Sigmoid colon (tissue), 7 donors: ENCODE results near the gene PPP4R3A. TPM values are rescaled to one million over a fixed set of nuclear protein-coding genes. Genes with fewer than 3 reads are reported as not detected.

ENCODE experiments used
- DNase-seq: peaks from one replicate; pipeline ENCODE4 v3.0.0-alpha.2; 2019
- H3K27ac ChIP-seq, 4 donors: fragments of 200-600 bp; sonication (generic); one replicate each; pipeline ENCODE4 v1.5.1; 2016 to 2019; ENCODE audit warnings: mild to moderate bottlenecking in 1 of 4
- H3K27me3 ChIP-seq, 3 donors: fragments of 200-600 bp; sonication (generic); one replicate each; pipeline ENCODE4 v1.5.1; 2019; ENCODE audit warnings: mild to moderate bottlenecking in 1 of 3
- H3K36me3 ChIP-seq, 4 donors: fragments of 200-600 bp; sonication (generic); one replicate each; pipeline ENCODE4 v1.5.1; 2016 to 2019
- H3K4me1 ChIP-seq, 4 donors: fragments of 200-600 bp; sonication (generic); one replicate each; pipeline ENCODE4 v1.5.1; 2017 to 2019
- H3K4me3 ChIP-seq, 4 donors: fragments of 200-600 bp; sonication (generic); one replicate each; pipeline ENCODE4 v1.5.1; 2017 to 2019; ENCODE audit warnings: mild to moderate bottlenecking in 2 of 4, moderate library complexity in 1 of 4
- H3K9me3 ChIP-seq, 4 donors: fragments of 200-600 bp in 3 of 4; sonication (generic) in 3 of 4; one replicate each; pipeline versions ENCODE4 v1.5.1 to v1.6.1; 2013 to 2019
- CTCF ChIP-seq, 4 experiments: fragments of 450-650 bp in 3 of 4; fragments of 200-600 bp in 1 of 4; IDR thresholded peaks; one replicate each; pipeline ENCODE4 v1.5.1; 2016 to 2019; ENCODE audit warnings: antibody characterized with exemption in 4 of 4, mild to moderate bottlenecking in 3 of 4, moderate library complexity in 2 of 4
- EP300 ChIP-seq, 4 donors: sonication (generic); formaldehyde crosslinking; IDR thresholded peaks; one replicate each; pipeline ENCODE4 v1.6.1; 2017; ENCODE audit warnings: antibody characterized with exemption in 4 of 4
- POLR2A ChIP-seq, 2 donors: fragments of 450-650 bp; IDR thresholded peaks; one replicate each; pipeline ENCODE4 v1.6.1; 2016; ENCODE audit warnings: antibody characterized with exemption in 2 of 2, mild to moderate bottlenecking in 2 of 2, moderate library complexity in 2 of 2
- POLR2AphosphoS5 ChIP-seq, 4 donors: sonication (generic); formaldehyde crosslinking; IDR thresholded peaks; one replicate each; pipeline ENCODE4 v1.6.1; 2017; ENCODE audit warnings: antibody characterized with exemption in 4 of 4
- whole genome bisulfite sequencing, 2 donors: extraction: QIAGEN DNeasy Blood & Tissue Kit; methylation state at CpG; one replicate each; pipeline ENCODE4 v1.1.7; 2013; 5-methylcytosine and 5-hydroxymethylcytosine counted together
- intact Hi-C: fragments of 100-400 bp; cut with DNase I; formaldehyde crosslinking; loops from one replicate; pipeline ENCODE4 v1.15.1; 2023
- polyA plus RNA-seq, 3 donors: library from polyadenylated mRNA; stranded (reverse); fragments of 200-250 nt; gene quantifications; one replicate each; pipeline ENCODE4 v1.2.3, GENCODE V29; 2013
- total RNA-seq, 4 donors: library from RNA; depleted of rRNA; stranded (reverse); fragments of >200 nt; gene quantifications; one replicate each; pipeline ENCODE4 v1.1.0, GENCODE V29; 2016
- donor health status: healthy with polysubstance abuse.
- donor health status: Bipolar disorder and iron deficiency.
- donor health status: healthy.

Gene PPP4R3A
- total and polyA plus RNA-seq, 7 donors, result 46.2 to 92.2 (median 74.1) TPM

GRCh38 chr14:91523972-91524371, 13.9 kb upstream of the PPP4R3A start:
- no peak overlapping the region for H3K4me3 ChIP-seq
- no peak for TF ChIP-seq EP300 (IDR thresholded peaks at IDR 0.05)
- no peak for TF ChIP-seq CTCF (IDR thresholded peaks at IDR 0.05)
- no peak for TF ChIP-seq POLR2A (IDR thresholded peaks at IDR 0.05)
- TF ChIP-seq POLR2AphosphoS5 (IDR thresholded peaks at IDR 0.05), result no peak
- 89 to 96% methylated on average over 3 of the region's 3 CpGs for WGBS, 2 donors
- H3K27ac ChIP-seq, result no peak overlapping the region
- DNase-seq, result no peak
- H3K36me3 ChIP-seq, result no peaks in the 10 kb centered on the region
- intact Hi-C loops, result no loop called here
- H3K4me1 ChIP-seq, result no peaks in the 10 kb centered on the region
- no peaks in the 10 kb centered on the region for H3K27me3 ChIP-seq
- H3K9me3 ChIP-seq, result no peaks in the 10 kb centered on the region

GRCh38 chr14:91521061-91521640, 11.0 kb upstream of the PPP4R3A start:
- no peaks in the 10 kb centered on the region for H3K9me3 ChIP-seq
- no peak for DNase-seq
- no peak overlapping the region for H3K27ac ChIP-seq
- TF ChIP-seq POLR2AphosphoS5 (IDR thresholded peaks at IDR 0.05) (no peak), POLR2A (IDR thresholded peaks at IDR 0.05) (no peak), CTCF (IDR thresholded peaks at IDR 0.05) (no peak), EP300 (IDR thresholded peaks at IDR 0.05) (no peak)
- intact Hi-C loops, result no loop called here
- no peaks in the 10 kb centered on the region for H3K27me3 ChIP-seq
- H3K4me1 ChIP-seq, result peaks cover 0 to 6% (median 2%) of the 10 kb centered on the region in 4 donors
- H3K36me3 ChIP-seq, result no peaks in the 10 kb centered on the region
- H3K4me3 ChIP-seq, result no peak overlapping the region

GRCh38 chr14:91520138-91520537, 10.0 kb upstream of the PPP4R3A start:
- intact Hi-C loops, result no loop called here
- no peak for DNase-seq
- no peak overlapping the region for H3K4me3 ChIP-seq
- WGBS, 2 donors, result 93 to 97% methylated on average over 2 of the region's 2 CpGs
- no peak overlapping the region for H3K27ac ChIP-seq
- H3K9me3 ChIP-seq, result no peaks in the 10 kb centered on the region
- peaks cover 0 to 6% (median 2%) of the 10 kb centered on the region in 4 donors for H3K4me1 ChIP-seq
- no peaks in the 10 kb centered on the region for H3K27me3 ChIP-seq
- H3K36me3 ChIP-seq, result no peaks in the 10 kb centered on the region
- TF ChIP-seq EP300 (IDR thresholded peaks at IDR 0.05) (no peak), POLR2AphosphoS5 (IDR thresholded peaks at IDR 0.05) (no peak), CTCF (IDR thresholded peaks at IDR 0.05) (no peak), POLR2A (IDR thresholded peaks at IDR 0.05) (no peak)

GRCh38 chr14:91519239-91520036, 9.3 kb upstream of the PPP4R3A start:
- 92 to 95% methylated on average over 6 of the region's 6 CpGs for WGBS, 2 donors
- no peak for TF ChIP-seq CTCF (IDR thresholded peaks at IDR 0.05)
- no peak for TF ChIP-seq EP300 (IDR thresholded peaks at IDR 0.05)
- TF ChIP-seq POLR2AphosphoS5 (IDR thresholded peaks at IDR 0.05), result no peak
- TF ChIP-seq POLR2A (IDR thresholded peaks at IDR 0.05), result no peak
- intact Hi-C loops, result loop anchor here (10.0 kb wide), 1 partner anchor 1135 kb away; no protein-coding TSS in a partner anchor

More at GRCh38 chr14:91519239-91520036, 9.3 kb upstream of the PPP4R3A start:
- Histone ChIP-seq H3K4me3 (no peak overlapping the region), H3K9me3 (no peaks in the 10 kb centered on the region), H3K36me3 (no peaks in the 10 kb centered on the region), H3K4me1 (peaks cover 0 to 6% (median 2%) of the 10 kb centered on the region in 4 donors), H3K27ac (no peak overlapping the region), H3K27me3 (no peaks in the 10 kb centered on the region)
- no peak for DNase-seq
